HG03571 (cell line): ENCODE measurements around the gene SLC38A10.

Source experiments
- ATAC-seq: cut with Tn5 transposase; IDR thresholded peaks from one replicate; pipeline ENCODE4 v1.9.1; 2021; ENCODE audit not compliant: unreplicated experiment

Gene SLC38A10

GRCh38 chr17:81331527-81332043 lies 36.5 kb upstream of the SLC38A10 start:
- no peak for ATAC-seq

- no peak for ATAC-seq
Observed at GRCh38 chr17:81330884-81331245, 35.8 kb upstream of the SLC38A10 start.

- no peak for ATAC-seq
Observed at GRCh38 chr17:81329927-81330883, 35.1 kb upstream of the SLC38A10 start.

- ATAC-seq, result no peak
Observed at GRCh38 chr17:81328978-81329926, 34.1 kb upstream of the SLC38A10 start.

GRCh38 chr17:81328489-81328888 lies 33.4 kb upstream of the SLC38A10 start:
- ATAC-seq, result no peak

GRCh38 chr17:81325714-81326358 lies 30.7 kb upstream of the SLC38A10 start:
- no peak for ATAC-seq

- ATAC-seq, result no peak
Observed at GRCh38 chr17:81324851-81325713, 30.0 kb upstream of the SLC38A10 start.

GRCh38 chr17:81324177-81324850 lies 29.2 kb upstream of the SLC38A10 start:
- ATAC-seq, result no peak

GRCh38 chr17:81323411-81323868 lies 28.3 kb upstream of the SLC38A10 start:
- ATAC-seq, result no peak

GRCh38 chr17:81323083-81323369 lies 27.9 kb upstream of the SLC38A10 start:
- ATAC-seq, result no peak

- ATAC-seq, result no peak
Observed at GRCh38 chr17:81322271-81323082, 27.4 kb upstream of the SLC38A10 start.

- ATAC-seq, result no peak
Observed at GRCh38 chr17:81317961-81318605, 23.0 kb upstream of the SLC38A10 start.

GRCh38 chr17:81317530-81317821 lies 22.4 kb upstream of the SLC38A10 start:
- no peak for ATAC-seq

GRCh38 chr17:81315885-81316391 lies 20.8 kb upstream of the SLC38A10 start:
- no peak for ATAC-seq

- ATAC-seq, result no peak
Observed at GRCh38 chr17:81315129-81315884, 20.2 kb upstream of the SLC38A10 start.

GRCh38 chr17:81314398-81315081 lies 19.4 kb upstream of the SLC38A10 start:
- ATAC-seq, result no peak
